PC-3 (cell line): ENCODE measurements around the gene ETS1. TPM values are rescaled to one million over a fixed set of nuclear protein-coding genes. Genes with fewer than 3 reads are reported as not detected.

Experiments used
- ATAC-seq: fragments of 200-7000 bp; cut with Tn5 transposase; 2 replicates; pipeline ENCODE4 v1.9.1; 2020; ENCODE audit warnings: mild to moderate bottlenecking, moderate library complexity
- BruUV-seq: library from RNA; stranded (reverse); fragments of 400-500 nt; replicated peaks from 2 replicates; lab custom pipeline; 2021; lab: Mats Ljungman, UMichigan
- CTCF ChIA-PET: fragments of 300-600 bp; sonication (Branson Sonifier 250); formaldehyde crosslinking; loops from one replicate; lab custom pipeline; 2022; ENCODE audit warnings: antibody characterized with exemption; lab: Charles Lee
- POLR2A ChIA-PET: fragments of 300-600 bp; sonication (Branson Sonifier 250); formaldehyde crosslinking; loops from one replicate; lab custom pipeline; 2022; ENCODE audit warnings: antibody characterized with exemption; ENCODE audit not compliant: unreplicated experiment; lab: Charles Lee
- DNase-seq: peaks from one replicate; pipeline ENCODE4 v3.0.0-alpha.2; 2015
- H2AFZ ChIP-seq: fragments of 300-600 bp; sonication (generic); 2 replicates; pipeline ENCODE4 v1.6.0; 2016; ENCODE audit warnings: antibody characterized with exemption, low read length
- H3F3A ChIP-seq: fragments of 300-600 bp; sonication (generic); one replicate; pipeline ENCODE4 v1.6.0; 2017; ENCODE audit warnings: antibody characterized with exemption, low read length, control low read depth, mild to moderate bottlenecking; ENCODE audit not compliant: unreplicated experiment
- H3K27ac ChIP-seq: fragments of 300-600 bp; sonication (generic); 2 replicates; pipeline ENCODE4 v1.5.1; 2016; ENCODE audit warnings: mild to moderate bottlenecking, low read length
- H3K27me3 ChIP-seq: fragments of 300-600 bp; sonication (generic); 2 replicates; pipeline ENCODE4 v1.6.1; 2016; ENCODE audit warnings: low read length, mixed read lengths
- H3K36me3 ChIP-seq: fragments of 300-600 bp; sonication (generic); 2 replicates; pipeline ENCODE4 v1.6.1; 2016; ENCODE audit warnings: low read depth, mixed run types, low read length, mixed read lengths
- H3K4me1 ChIP-seq: fragments of 300-600 bp; sonication (generic); 2 replicates; pipeline ENCODE4 v1.5.1; 2016; ENCODE audit warnings: low read length; ENCODE audit not compliant: insufficient read depth
- H3K4me2 ChIP-seq: fragments of 300-600 bp; sonication (generic); 2 replicates; pipeline ENCODE4 v1.6.0; 2016; ENCODE audit warnings: low read length
- H3K4me3 ChIP-seq: fragments of 300-600 bp; sonication (generic); 2 replicates; pipeline ENCODE4 v1.5.1; 2016; ENCODE audit warnings: mild to moderate bottlenecking, low read length, mixed read lengths
- H3K79me2 ChIP-seq: fragments of 300-600 bp; sonication (generic); 2 replicates; pipeline ENCODE4 v1.6.1; 2017; ENCODE audit warnings: low read length, mixed read lengths
- H3K9ac ChIP-seq: fragments of 300-600 bp; sonication (generic); 2 replicates; pipeline ENCODE4 v1.6.0; 2016; ENCODE audit warnings: mild to moderate bottlenecking, low read length
- H3K9me2 ChIP-seq: fragments of 300-600 bp; sonication (generic); replicated peaks from 2 replicates; pipeline ENCODE4 v1.6.1; 2016; ENCODE audit warnings: mixed run types, low read length, mixed read lengths
- H3K9me3 ChIP-seq: fragments of 300-600 bp; sonication (generic); 2 replicates; pipeline ENCODE4 v1.6.1; 2016; ENCODE audit warnings: low read length, mixed read lengths
- H4K20me1 ChIP-seq: fragments of 300-600 bp; sonication (generic); 2 replicates; pipeline ENCODE4 v1.6.1; 2016; ENCODE audit warnings: low read length, mixed read lengths
- EZH2 ChIP-seq: fragments of 300-600 bp; sonication (generic); IDR thresholded peaks from one replicate; pipeline ENCODE4 v1.6.1; 2017; ENCODE audit warnings: antibody characterized with exemption, mild to moderate bottlenecking, low read length; ENCODE audit not compliant: unreplicated experiment
- EZH2phosphoT487 ChIP-seq: fragments of 300-600 bp; sonication (generic); IDR thresholded peaks from 2 replicates; pipeline ENCODE4 v1.6.1; 2018; ENCODE audit warnings: mild to moderate bottlenecking, antibody characterized with exemption, low read length, borderline replicate concordance
- intact Hi-C: fragments of 100-400 bp; cut with micrococcal nuclease; formaldehyde crosslinking; loops from 2 replicates; pipeline ENCODE4 v1.9.0; 2023
- total RNA-seq: library from RNA; depleted of rRNA; stranded (reverse); fragments of >200 nt; gene quantifications from 2 replicates; pipeline ENCODE4 v1.2.3, GENCODE V29; 2014
- TF ChIP-seq, protein P1 (sequence below): fragments of 300-600 bp; sonication (generic); conservative IDR thresholded peaks from 2 replicates; pipeline ENCODE4 v1.5.1; 2017; ENCODE audit warnings: antibody characterized with exemption, low read depth, mild to moderate bottlenecking, low read length

Gene ETS1
- total RNA-seq, 1 experiment from 2014 or later: 52.0 TPM

DNA sequence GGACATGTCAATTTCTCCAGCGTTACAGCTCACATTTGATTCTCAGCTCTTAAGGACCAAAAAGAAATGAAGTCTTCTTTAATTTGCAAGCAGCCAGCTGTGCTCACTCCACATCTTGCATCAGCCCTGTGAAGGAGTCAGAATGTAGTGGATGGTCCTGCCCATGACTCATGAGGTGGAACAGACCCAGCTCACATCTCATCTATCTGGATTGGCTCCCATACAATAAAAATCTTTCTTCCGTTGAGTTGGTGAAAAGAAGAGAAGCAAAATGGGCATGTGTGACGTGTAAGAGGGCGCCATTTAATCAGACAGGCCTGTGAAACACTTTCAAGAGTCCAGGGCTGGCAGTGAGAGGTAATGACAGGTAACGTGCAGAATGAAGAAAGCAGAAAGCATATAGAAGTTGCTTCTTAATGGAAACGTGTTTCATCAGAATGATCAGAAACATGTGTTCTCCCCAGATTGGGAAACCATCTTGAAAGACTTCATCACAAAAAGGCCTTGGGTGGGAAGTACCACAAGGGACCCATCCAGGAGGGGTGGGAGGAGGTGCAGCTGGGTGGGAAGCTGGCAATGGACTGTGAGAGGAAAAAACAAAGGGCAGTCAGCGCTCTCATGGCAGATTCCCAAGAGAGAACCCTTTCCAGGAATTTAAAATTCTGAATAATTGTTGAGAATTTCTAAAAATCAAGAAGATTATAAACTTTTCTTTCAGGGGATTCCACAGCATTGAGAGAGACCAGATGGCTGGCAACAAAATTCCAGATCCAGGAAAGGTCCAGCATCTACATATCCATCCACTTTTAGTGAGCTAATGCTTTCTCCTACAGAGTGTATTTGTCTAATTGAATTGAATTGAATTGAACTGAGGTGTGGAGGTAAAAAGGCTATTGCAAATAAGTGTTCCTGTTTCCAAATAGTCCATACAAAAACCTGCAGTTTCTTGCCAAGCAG, 57.0 kb downstream of the ETS1 start:
- peak overlapping the region; percentile 23 for H3K27ac ChIP-seq
- CTCF ChIA-PET: interaction anchor here (0.6 to 1.0 kb wide), 2 partner anchors 12 to 18 kb away, joined by 3 to 4 read pairs; no protein-coding TSS in a partner anchor
- peak; percentile 86 for ATAC-seq

DNA sequence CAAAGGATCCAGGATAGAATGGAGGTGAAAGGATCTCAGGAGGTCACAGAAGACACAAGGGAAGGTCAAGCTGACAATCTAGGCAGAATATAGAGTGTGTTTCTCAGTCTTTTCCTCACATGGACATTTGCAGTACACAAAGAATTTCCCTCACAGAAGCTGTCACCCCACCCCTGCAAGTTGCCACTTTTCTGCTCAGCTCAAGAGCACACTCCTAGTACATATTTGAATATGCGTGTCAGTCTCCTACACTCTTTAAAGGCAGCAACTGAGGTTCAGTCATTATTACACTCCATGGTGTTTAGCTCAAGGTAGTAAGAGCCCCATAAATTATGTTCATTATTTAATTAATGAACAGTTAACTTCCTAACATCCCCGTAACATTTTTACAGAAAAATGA, 59.1 kb downstream of the ETS1 start:
- Histone ChIP-seq H3F3A (no peaks in the 10 kb centered on the region), H3K9me3 (no peaks in the 10 kb centered on the region), H3K36me3 (no peaks in the 10 kb centered on the region), H3K4me1 (peaks cover 51% of the 10 kb centered on the region), H3K27me3 (no peaks in the 10 kb centered on the region), H3K9ac (no peak overlapping the region), H3K27ac (no peak overlapping the region), H3K4me2 (no peak overlapping the region), H3K4me3 (no peak overlapping the region), H3K79me2 (no peaks in the 10 kb centered on the region), H3K9me2 (no peaks in the 10 kb centered on the region), H4K20me1 (no peaks in the 10 kb centered on the region), H2AFZ (no peak overlapping the region)
- POLR2A ChIA-PET: no interaction called here
- no peak for DNase-seq
- no peak for ATAC-seq
- no TSS peak for BruUV-seq
- CTCF ChIA-PET: no interaction called here
- intact Hi-C loops: no loop called here
- TF ChIP-seq, protein P1, sequence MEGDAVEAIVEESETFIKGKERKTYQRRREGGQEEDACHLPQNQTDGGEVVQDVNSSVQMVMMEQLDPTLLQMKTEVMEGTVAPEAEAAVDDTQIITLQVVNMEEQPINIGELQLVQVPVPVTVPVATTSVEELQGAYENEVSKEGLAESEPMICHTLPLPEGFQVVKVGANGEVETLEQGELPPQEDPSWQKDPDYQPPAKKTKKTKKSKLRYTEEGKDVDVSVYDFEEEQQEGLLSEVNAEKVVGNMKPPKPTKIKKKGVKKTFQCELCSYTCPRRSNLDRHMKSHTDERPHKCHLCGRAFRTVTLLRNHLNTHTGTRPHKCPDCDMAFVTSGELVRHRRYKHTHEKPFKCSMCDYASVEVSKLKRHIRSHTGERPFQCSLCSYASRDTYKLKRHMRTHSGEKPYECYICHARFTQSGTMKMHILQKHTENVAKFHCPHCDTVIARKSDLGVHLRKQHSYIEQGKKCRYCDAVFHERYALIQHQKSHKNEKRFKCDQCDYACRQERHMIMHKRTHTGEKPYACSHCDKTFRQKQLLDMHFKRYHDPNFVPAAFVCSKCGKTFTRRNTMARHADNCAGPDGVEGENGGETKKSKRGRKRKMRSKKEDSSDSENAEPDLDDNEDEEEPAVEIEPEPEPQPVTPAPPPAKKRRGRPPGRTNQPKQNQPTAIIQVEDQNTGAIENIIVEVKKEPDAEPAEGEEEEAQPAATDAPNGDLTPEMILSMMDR: no peak
- TF ChIP-seq EZH2phosphoT487: no peak
- TF ChIP-seq EZH2: no peak

More for the DNA sequence above, 57.0 kb downstream of the ETS1 start:
- Histone ChIP-seq H3K9ac (no peak overlapping the region), H3K4me1 (peaks cover 35% of the 10 kb centered on the region), H3K79me2 (no peaks in the 10 kb centered on the region), H4K20me1 (no peaks in the 10 kb centered on the region), H3K9me3 (no peaks in the 10 kb centered on the region), H3K27me3 (no peaks in the 10 kb centered on the region), H3K4me2 (0 out of 2 replicates have a peak overlapping the region, but pooled peaks have one; percentile 1), H3F3A (no peaks in the 10 kb centered on the region), H3K36me3 (no peaks in the 10 kb centered on the region), H3K4me3 (no peak overlapping the region), H2AFZ (peak overlapping the region; percentile 22; the same call in 1 of the 2 replicates), H3K9me2 (0 out of 2 replicates have a peak, but pooled peaks cover under 1% of the 10 kb centered on the region)
- POLR2A ChIA-PET: interaction anchor here (0.8 kb wide), 1 partner anchor 12 kb away, joined by 3 read pairs; no protein-coding TSS in a partner anchor
- intact Hi-C loops: no loop called here
- TF ChIP-seq EZH2: no peak
- TF ChIP-seq, protein P1: 0 out of 2 replicates have a peak, but pooled peaks have one; percentile 17
- no TSS peak for BruUV-seq
- peak; percentile 88 for DNase-seq
